T-cell (primary cell): ENCODE data around the gene PHF21A. TPM values are rescaled to one million over a fixed set of nuclear protein-coding genes. Genes with fewer than 3 reads are reported as not detected.
A peak's percentile ranks its signal among the peaks of the same experiment; 100 is the strongest.

Experiments
- ATAC-seq, 4 experiments: fragments of 200-7000 bp in 3 of 4; fragments of 150-1000 bp in 1 of 4; cut with Tn5 transposase; replicated peaks in 1 of 4; 1 replicate in 3 of 4; 2 replicates in 1 of 4; pipeline ENCODE4 v1.10.0; 2021; ENCODE audit warnings: moderate library complexity in 3 of 4, mild to moderate bottlenecking in 2 of 4, moderate number of reproducible peaks in 1 of 4
- CTCF ChIA-PET, 2 donors: fragments of 300-600 bp; sonication (Branson Sonifier 250); formaldehyde crosslinking; loops; one replicate each; lab custom pipeline; 2022; ENCODE audit warnings: antibody characterized with exemption in 2 of 2; lab: Charles Lee
- POLR2A ChIA-PET, 2 donors: fragments of 300-600 bp; sonication (Branson Sonifier 250); formaldehyde crosslinking; loops; one replicate each; lab custom pipeline; 2022; ENCODE audit warnings: antibody characterized with exemption in 2 of 2; lab: Charles Lee
- DNase-seq, 35 experiments: peaks; one replicate each; pipeline versions ENCODE4 v3.0.0 to v3.0.0-alpha.2; 2013 to 2023
- H3K27ac ChIP-seq: one replicate; pipeline ENCODE4 v1.5.1; 2013; ENCODE audit warnings: low read length
- H3K27me3 ChIP-seq, 2 experiments: replicated peaks in 1 of 2; 1 replicate in 1 of 2; 2 replicates in 1 of 2; pipeline versions ENCODE4 v1.6.1 to v1.7.0; 2013; ENCODE audit warnings: low read length in 1 of 2, mixed read lengths in 1 of 2; ENCODE audit not compliant: control insufficient read depth in 2 of 2, insufficient read depth in 2 of 2; ENCODE audit errors: extremely low read depth in 1 of 2
- H3K36me3 ChIP-seq, 2 donors: 1 replicate in 1 of 2; 2 replicates in 1 of 2; pipeline versions ENCODE4 v1.6.1 to v1.7.0; 2013; ENCODE audit warnings: low read length in 1 of 2; ENCODE audit not compliant: control insufficient read depth in 2 of 2, insufficient read depth in 1 of 2; ENCODE audit errors: extremely low read depth in 1 of 2
- H3K4me1 ChIP-seq, 2 experiments: 1 replicate in 1 of 2; 2 replicates in 1 of 2; pipeline versions ENCODE4 v1.6.1 to v1.7.0; 2013; ENCODE audit warnings: low read length in 2 of 2, mixed read lengths in 1 of 2; ENCODE audit not compliant: insufficient read depth in 2 of 2, control insufficient read depth in 1 of 2; ENCODE audit errors: extremely low read depth in 1 of 2
- H3K4me3 ChIP-seq, 2 donors: 1 replicate in 1 of 2; 2 replicates in 1 of 2; pipeline versions ENCODE4 v1.5.1 to v1.7.0; 2013; ENCODE audit warnings: mild to moderate bottlenecking in 2 of 2, low read length in 1 of 2, moderate library complexity in 1 of 2; ENCODE audit not compliant: control insufficient read depth in 1 of 2; ENCODE audit errors: extremely low read depth in 1 of 2
- H3K9me3 ChIP-seq: 2 replicates; pipeline ENCODE4 v1.7.0; 2013
- H3K27ac Mint-ChIP-seq, 2 donors: one replicate each; pipeline ENCODE4 v1.8.0; 2020 to 2021; ENCODE audit warnings: mild to moderate bottlenecking in 2 of 2, mixed read lengths in 2 of 2
- H3K27me3 Mint-ChIP-seq, 2 donors: one replicate each; pipeline ENCODE4 v1.8.0; 2021 to 2022; ENCODE audit warnings: mixed read lengths in 2 of 2
- H3K36me3 Mint-ChIP-seq: one replicate; pipeline ENCODE4 v1.8.0; 2021; ENCODE audit warnings: mixed read lengths
- H3K4me1 Mint-ChIP-seq, 3 donors: one replicate each; pipeline ENCODE4 v1.8.0; 2020 to 2022; ENCODE audit warnings: mixed read lengths in 3 of 3, mild to moderate bottlenecking in 1 of 3
- H3K4me3 Mint-ChIP-seq, 3 donors: one replicate each; pipeline ENCODE4 v1.8.0; 2020 to 2022; ENCODE audit warnings: mild to moderate bottlenecking in 3 of 3, mixed read lengths in 3 of 3, moderate library complexity in 3 of 3
- H3K9me3 Mint-ChIP-seq, 3 donors: one replicate each; pipeline ENCODE4 v1.8.0; 2020 to 2022; ENCODE audit warnings: mixed read lengths in 3 of 3
- WGBS: methylation state at CpG from one replicate; pipeline ENCODE4 v1.1.5; 2013; ENCODE audit warnings: missing lambda C conversion rate; ENCODE audit not compliant: insufficient coverage; 5-methylcytosine and 5-hydroxymethylcytosine counted together
- total RNA-seq, 35 experiments: library from RNA in 6 of 35; stranded (reverse) in 6 of 35; fragments of 120-200 nt in 1 of 35; gene quantifications; one replicate each; pipeline versions ENCODE4 v1.2.1 to v1.2.4 and lab custom pipeline; 2013 to 2026

PHF21A gene
- total RNA-seq, 5 donors from 2014 or later (not counting 1 experiment from before 2014, with no cell fraction given): 45.5 to 82.9 (median 57.4) TPM

- ATAC-seq: no peak
- Mint-ChIP-seq H3K4me1 (peaks cover 26 to 40% (median 33%) of the 10 kb centered on the region in 3 donors), H3K27me3 (no peaks in the 10 kb centered on the region), H3K4me3 (no peak overlapping the region), H3K27ac (peak overlapping the region in 1 of 2 donors; percentile 11), H3K9me3 (no peaks in the 10 kb centered on the region), H3K36me3 (peaks cover 15% of the 10 kb centered on the region)
- no peak for DNase-seq
- Histone ChIP-seq H3K27ac (no peak overlapping the region), H3K9me3 (no peaks in the 10 kb centered on the region), H3K4me1 (peaks cover 4 to 37% of the 10 kb centered on the region in 2 experiments), H3K4me3 (no peak overlapping the region), H3K27me3 (no peaks in the 10 kb centered on the region), H3K36me3 (peaks cover 19 to 70% of the 10 kb centered on the region in 2 donors)
- 93% methylated on average over 22 of the region's 22 CpGs for WGBS
- POLR2A ChIA-PET: interaction anchor here in 1 of 2 donors (0.6 kb wide), 1 partner anchor 9 kb away, joined by 3 read pairs; no protein-coding TSS in a partner anchor
- CTCF ChIA-PET: no interaction called here
Measured at GRCh38 chr11:45913942-45914635, 207.2 kb downstream of the PHF21A start.

- CTCF ChIA-PET: no interaction called here
- H3K4me1 Mint-ChIP-seq: peaks cover 21 to 35% (median 33%) of the 10 kb centered on the region in 3 donors
- ATAC-seq (no peak), DNase-seq (no peak)
- POLR2A ChIA-PET: interaction anchor here in 1 of 2 donors (0.7 kb wide), 1 partner anchor 1960 kb away, joined by 4 read pairs; no protein-coding TSS in a partner anchor
- peaks cover 15% of the 10 kb centered on the region for H3K36me3 Mint-ChIP-seq
- no peaks in the 10 kb centered on the region for H3K27me3 ChIP-seq
- 97% methylated on average over 11 of the region's 19 CpGs for WGBS
- no peaks in the 10 kb centered on the region for H3K27me3 Mint-ChIP-seq
- no peaks in the 10 kb centered on the region for H3K9me3 ChIP-seq
- no peaks in the 10 kb centered on the region for H3K9me3 Mint-ChIP-seq
- H3K4me1 ChIP-seq: peaks cover 4 to 31% of the 10 kb centered on the region in 2 experiments
- H3K4me3 ChIP-seq: no peak overlapping the region
- H3K27ac ChIP-seq: no peak overlapping the region
- H3K27ac Mint-ChIP-seq: no peak overlapping the region
- H3K36me3 ChIP-seq: peaks cover 19 to 72% of the 10 kb centered on the region in 2 donors
- no peak overlapping the region for H3K4me3 Mint-ChIP-seq
Measured at GRCh38 chr11:45913514-45913913, 207.7 kb downstream of the PHF21A start.

- no peaks in the 10 kb centered on the region for H3K27me3 ChIP-seq
- WGBS: 98% methylated on average over 9 of the region's 9 CpGs
- peaks cover 19 to 64% of the 10 kb centered on the region in 2 donors for H3K36me3 ChIP-seq
- Mint-ChIP-seq H3K4me3 (no peak overlapping the region), H3K9me3 (no peaks in the 10 kb centered on the region), H3K27me3 (no peaks in the 10 kb centered on the region), H3K27ac (no peak overlapping the region), H3K4me1 (peaks cover 9 to 16% (median 16%) of the 10 kb centered on the region in 3 donors), H3K36me3 (peaks cover 14% of the 10 kb centered on the region)
- CTCF ChIA-PET: no interaction called here
- no peak overlapping the region for H3K27ac ChIP-seq
- H3K9me3 ChIP-seq: no peaks in the 10 kb centered on the region
- DNase-seq (no peak), ATAC-seq (no peak)
- peaks cover 0 to 18% of the 10 kb centered on the region in 2 experiments for H3K4me1 ChIP-seq
- POLR2A ChIA-PET: no interaction called here
- no peak overlapping the region for H3K4me3 ChIP-seq
Measured at GRCh38 chr11:45910623-45911022, 210.6 kb downstream of the PHF21A start.

- Histone ChIP-seq H3K27ac (no peak overlapping the region), H3K36me3 (peaks cover 19 to 56% of the 10 kb centered on the region in 2 donors), H3K9me3 (no peaks in the 10 kb centered on the region), H3K4me3 (no peak overlapping the region), H3K4me1 (peaks cover 0 to 17% of the 10 kb centered on the region in 2 experiments), H3K27me3 (no peaks in the 10 kb centered on the region)
- Mint-ChIP-seq H3K27me3 (no peaks in the 10 kb centered on the region), H3K9me3 (no peaks in the 10 kb centered on the region), H3K27ac (no peak overlapping the region), H3K36me3 (peaks cover 9% of the 10 kb centered on the region), H3K4me1 (peaks cover 8 to 14% (median 14%) of the 10 kb centered on the region in 3 donors), H3K4me3 (no peak overlapping the region)
- 90% methylated on average over 23 of the region's 32 CpGs for WGBS
- DNase-seq (no peak), ATAC-seq (no peak)
- POLR2A ChIA-PET: interaction anchor here in 1 of 2 donors (0.5 kb wide), 1 partner anchor 1796 kb away, joined by 4 read pairs; no protein-coding TSS in a partner anchor
- CTCF ChIA-PET: no interaction called here
Measured at GRCh38 chr11:45909594-45910475, 211.4 kb downstream of the PHF21A start.

GRCh38 chr11:45907911-45908370, 213.3 kb downstream of the PHF21A start:
- CTCF ChIA-PET: no interaction called here
- POLR2A ChIA-PET: no interaction called here
- H3K4me3 Mint-ChIP-seq: no peak overlapping the region

GRCh38 chr11:45906965-45907611, 214.2 kb downstream of the PHF21A start, which contains the start of gene FREY1:
FREY1 (minus strand) TSS chr11:45907271; CDS start chr11:45907245, 26 bp downstream.
- H3K9me3 ChIP-seq: no peaks in the 10 kb centered on the region
- H3K27ac Mint-ChIP-seq: no peak within 1 kb of the TSS
- 76% methylated on average over 16 of the region's 18 CpGs for WGBS
- no peaks in the 10 kb centered on the region for H3K27me3 Mint-ChIP-seq
- CTCF ChIA-PET: no interaction called here
- no peak within 1 kb of the TSS for H3K4me3 ChIP-seq
- peaks cover 0 to 13% of the 10 kb centered on the region in 2 experiments for H3K4me1 ChIP-seq
- ATAC-seq (no peak), DNase-seq (no peak)
- H3K27ac ChIP-seq: no peak within 1 kb of the TSS
- H3K36me3 Mint-ChIP-seq: peaks cover 4% of the 10 kb centered on the region
- H3K4me1 Mint-ChIP-seq: peaks cover 8 to 10% (median 9%) of the 10 kb centered on the region in 3 donors
- no peaks in the 10 kb centered on the region for H3K27me3 ChIP-seq
- H3K36me3 ChIP-seq: peaks cover 2 to 31% of the 10 kb centered on the region in 2 donors
- POLR2A ChIA-PET: no interaction called here
- no peaks in the 10 kb centered on the region for H3K9me3 Mint-ChIP-seq
- H3K4me3 Mint-ChIP-seq: no peak within 1 kb of the TSS

More at GRCh38 chr11:45907911-45908370, 213.3 kb downstream of the PHF21A start:
- no peak overlapping the region for H3K27ac ChIP-seq
- H3K4me1 ChIP-seq: peaks cover 0 to 13% of the 10 kb centered on the region in 2 experiments
- H3K9me3 ChIP-seq: no peaks in the 10 kb centered on the region
- peaks cover 5 to 38% of the 10 kb centered on the region in 2 donors for H3K36me3 ChIP-seq
- H3K27ac Mint-ChIP-seq: no peak overlapping the region
- WGBS: 85% methylated on average over 8 of the region's 8 CpGs
- H3K4me3 ChIP-seq: no peak overlapping the region
- H3K9me3 Mint-ChIP-seq: no peaks in the 10 kb centered on the region
- no peaks in the 10 kb centered on the region for H3K27me3 Mint-ChIP-seq
- H3K4me1 Mint-ChIP-seq: peaks cover 8 to 10% (median 9%) of the 10 kb centered on the region in 3 donors
- no peaks in the 10 kb centered on the region for H3K27me3 ChIP-seq
- no peak for ATAC-seq
- H3K36me3 Mint-ChIP-seq: peaks cover 4% of the 10 kb centered on the region
- DNase-seq: no peak
